Activated naive CD8-positive, alpha-beta T cell treated with anti-CD3 and anti-CD28 coated beads, Interleukin-2, amount 50 U/mL, for 16 hours (primary cell): ENCODE measurements around the gene SCRN1.
"Not testable (repeated sequence)": the region's sequence is repeated elsewhere in the genome, so short reads cannot be mapped to it uniquely, and the experiment has no call there.

Experiments used
- DNase-seq: peaks from one replicate; pipeline ENCODE4 v3.0.0-alpha.2; 2020; ENCODE audit warnings: low read depth, low spot score

SCRN1 gene

DNA sequence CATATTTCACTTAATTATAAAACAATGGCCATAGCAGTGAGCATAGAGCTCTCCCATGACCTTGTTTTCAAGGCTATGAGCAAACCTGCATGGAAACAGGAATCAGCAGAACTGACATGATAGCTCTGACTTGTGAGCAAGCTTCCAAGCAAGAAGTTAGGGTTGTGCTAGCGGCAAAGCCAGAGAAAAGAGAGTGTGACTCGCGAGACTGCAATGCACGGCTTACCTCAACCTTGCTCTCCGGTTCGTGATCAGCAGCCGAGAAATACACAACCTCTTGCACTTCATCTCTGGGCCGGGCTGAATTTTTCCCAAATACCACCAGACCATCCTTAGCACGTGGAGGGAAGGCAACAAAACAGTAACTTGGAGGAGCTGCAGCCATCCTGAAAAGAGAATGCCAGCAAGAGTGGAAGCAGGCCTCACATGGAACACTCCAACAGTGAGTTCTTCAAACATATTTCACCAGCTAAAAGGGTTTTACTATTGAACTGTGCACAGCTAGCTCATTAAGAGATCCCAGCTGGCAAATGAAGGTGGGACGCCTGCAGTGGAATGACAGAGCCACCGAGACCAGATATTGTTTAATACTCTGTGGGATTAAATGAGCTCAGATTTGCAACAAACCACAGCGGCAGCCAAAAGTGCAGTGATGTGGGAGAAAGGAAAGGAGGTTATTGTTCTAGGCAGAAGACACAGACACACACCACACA is 20.8 kb downstream of the SCRN1 start:
- DNase-seq = no peak

DNA sequence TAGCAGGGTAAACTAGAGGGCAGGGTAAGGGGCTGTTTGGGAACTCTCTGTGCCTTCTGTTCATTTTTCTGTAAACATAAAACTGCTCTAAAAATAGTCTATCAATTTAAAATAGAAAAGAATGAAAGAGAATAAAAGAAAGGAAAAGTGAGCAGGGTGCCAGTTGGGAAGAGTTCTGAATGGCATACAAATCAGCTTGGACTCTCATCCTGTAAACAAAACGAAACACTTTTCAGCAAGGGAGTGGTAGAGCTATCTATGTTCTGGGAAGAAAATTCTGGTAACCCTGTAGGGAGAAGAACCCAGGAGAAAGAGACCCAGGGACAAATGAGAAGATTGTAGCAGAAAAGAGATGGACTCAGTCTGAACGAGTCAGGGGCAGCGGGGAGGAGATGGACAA is 24.6 kb downstream of the SCRN1 start:
- no peak for DNase-seq

DNA sequence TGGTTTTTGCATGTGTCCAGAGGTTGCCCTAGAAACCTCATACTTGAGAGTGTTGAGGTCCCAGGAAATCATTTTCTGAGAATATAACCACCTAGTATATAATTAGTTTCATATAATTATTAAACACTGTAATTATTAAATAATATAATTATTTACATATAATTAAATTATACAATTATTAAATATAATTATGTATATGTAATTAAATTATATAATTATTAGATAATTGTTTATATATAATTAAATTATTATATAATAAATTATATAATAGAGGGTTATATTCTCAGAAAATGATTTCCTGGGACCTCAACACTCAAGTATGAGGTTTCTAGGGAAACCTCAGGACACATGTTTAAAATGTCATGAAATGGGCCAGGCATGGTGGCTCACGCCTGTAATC is 27.6 kb downstream of the SCRN1 start:
- DNase-seq = no peak

DNA sequence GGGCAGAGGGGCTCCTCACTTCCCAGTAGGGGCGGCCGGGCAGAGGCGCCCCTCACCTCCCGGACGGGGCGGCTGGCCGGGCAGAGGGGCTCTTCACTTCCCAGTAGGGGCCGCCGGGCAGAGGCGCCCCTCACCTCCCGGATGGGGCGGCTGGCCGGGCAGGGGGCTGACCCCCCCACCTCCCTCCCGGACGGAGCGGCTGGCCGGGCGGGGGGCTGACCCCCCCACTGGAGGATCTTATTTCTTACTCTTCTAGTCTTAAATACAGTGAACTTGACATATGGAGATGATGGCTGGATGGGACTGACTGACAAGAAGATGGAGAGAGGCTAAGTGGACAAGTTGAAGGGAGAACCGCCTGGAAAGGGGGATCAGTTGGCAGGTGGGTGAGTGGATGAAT is 28.0 kb downstream of the SCRN1 start:
- DNase-seq = not testable (repeated sequence)

DNA sequence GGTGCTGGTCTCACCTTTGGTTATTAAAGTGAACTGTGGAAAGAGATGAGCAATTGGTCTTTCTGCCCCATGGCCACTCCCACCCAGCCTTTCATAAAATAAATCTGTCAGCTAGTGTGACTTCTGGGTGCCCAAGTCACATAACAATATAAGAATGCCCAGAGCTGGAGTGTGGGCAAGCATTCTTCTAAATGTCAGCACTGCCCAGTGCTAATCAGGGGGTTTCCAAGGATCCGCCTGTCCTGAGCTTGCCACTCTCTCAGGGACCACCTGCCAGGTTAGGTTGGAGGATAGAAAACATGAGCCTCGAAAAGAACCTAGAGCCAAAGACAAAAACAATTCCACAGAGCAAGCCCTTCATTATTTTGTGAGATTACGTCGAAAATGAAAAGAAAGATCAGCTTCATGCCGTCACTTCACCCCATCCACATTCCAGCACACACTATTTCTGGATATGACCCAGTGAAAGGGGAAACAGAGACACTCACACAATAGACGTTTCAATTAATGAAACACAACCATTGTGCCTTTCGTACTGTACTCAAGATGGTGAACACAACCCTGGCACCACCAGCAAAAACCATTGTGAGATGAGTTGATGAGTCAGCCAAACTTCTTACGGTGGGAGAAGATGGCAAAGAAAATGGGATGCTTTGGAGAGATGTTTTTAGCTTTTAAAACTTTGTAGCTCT is 30.8 kb downstream of the SCRN1 start:
- no peak for DNase-seq

DNA sequence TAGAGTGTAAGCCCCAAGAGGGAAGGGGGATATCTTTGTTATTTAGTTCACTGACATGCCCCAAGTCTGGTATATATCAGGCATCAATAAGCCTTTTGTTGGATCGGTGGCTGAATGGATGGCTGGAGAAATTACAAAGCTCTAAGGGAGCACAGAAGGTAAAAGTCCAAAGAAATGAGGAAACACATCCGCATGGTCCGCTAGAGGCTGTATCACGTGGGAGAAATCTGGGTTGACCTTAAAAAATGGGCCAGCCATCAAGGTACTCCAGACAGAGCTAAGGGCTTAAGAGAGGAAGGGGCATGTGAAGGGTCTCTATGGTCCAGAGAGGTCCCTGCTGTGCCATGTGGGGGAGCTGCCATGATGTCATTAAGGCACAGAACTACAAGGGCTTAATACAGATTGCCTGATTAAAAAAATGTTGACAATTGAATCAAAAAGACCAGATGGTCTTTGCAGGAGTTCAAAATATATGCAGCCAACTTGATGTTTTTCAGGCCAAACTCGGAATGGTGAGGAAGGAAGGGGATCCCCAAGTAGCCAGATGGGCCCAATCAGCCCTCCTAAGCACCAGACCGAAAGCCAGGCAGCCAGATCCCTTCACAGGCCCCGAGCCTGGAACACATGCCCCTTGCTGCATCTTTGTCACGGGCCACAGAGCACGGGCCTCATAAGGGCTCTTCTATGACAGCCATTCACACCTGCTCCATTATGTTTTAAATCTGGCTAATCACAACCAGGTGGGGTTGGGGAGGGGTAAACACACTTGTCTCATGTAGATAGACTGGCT is 31.9 kb downstream of the SCRN1 start:
- no peak for DNase-seq

DNA sequence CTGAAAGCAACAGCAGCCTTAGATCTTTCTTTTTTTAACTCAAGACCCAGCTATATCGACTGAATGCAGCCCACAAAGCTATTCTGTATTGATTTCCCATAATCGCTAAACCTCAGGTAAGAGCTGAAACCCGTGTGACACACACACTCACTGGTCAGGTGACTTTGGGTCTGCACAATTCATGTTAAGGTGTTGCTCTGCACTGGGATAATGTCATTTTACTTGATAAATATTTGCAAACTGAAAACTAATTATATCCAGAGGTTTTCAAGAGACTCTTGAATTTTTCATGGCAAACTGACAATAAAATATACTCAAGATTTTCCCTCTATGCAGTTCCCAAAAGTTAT is 33.1 kb downstream of the SCRN1 start:
- no peak for DNase-seq

DNA sequence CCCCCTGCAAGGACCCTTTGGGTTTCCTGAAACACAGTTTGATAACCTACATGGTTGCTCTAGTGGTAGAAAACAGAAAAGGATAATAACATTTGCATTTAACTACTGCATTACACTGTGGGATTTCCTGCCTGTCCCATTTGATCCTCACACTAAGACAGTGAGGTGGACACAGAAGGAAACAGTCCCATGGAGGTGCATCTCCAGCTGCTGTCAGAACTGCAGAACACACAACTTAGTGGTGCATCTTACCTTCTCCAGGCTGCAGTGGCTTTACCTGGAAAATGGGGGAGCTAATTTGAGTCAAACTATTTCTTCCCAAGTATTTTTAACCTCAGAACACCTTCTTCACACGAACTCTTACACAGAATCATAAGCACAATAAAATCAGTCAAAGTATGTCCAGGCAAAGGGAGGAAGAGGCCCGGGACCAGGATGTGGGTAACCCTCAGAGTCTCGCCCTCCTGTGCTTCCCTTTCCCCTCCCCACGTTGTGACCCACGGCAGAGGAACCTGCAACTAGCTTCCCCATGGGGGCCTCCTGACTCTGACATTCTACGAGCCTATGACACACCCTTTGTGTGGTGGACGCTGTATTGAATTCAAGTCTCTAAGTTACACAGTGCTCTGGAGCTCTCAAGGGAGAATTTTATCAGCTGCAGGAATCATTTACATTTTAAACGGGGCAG is 33.7 kb downstream of the SCRN1 start:
- DNase-seq = no peak

DNA sequence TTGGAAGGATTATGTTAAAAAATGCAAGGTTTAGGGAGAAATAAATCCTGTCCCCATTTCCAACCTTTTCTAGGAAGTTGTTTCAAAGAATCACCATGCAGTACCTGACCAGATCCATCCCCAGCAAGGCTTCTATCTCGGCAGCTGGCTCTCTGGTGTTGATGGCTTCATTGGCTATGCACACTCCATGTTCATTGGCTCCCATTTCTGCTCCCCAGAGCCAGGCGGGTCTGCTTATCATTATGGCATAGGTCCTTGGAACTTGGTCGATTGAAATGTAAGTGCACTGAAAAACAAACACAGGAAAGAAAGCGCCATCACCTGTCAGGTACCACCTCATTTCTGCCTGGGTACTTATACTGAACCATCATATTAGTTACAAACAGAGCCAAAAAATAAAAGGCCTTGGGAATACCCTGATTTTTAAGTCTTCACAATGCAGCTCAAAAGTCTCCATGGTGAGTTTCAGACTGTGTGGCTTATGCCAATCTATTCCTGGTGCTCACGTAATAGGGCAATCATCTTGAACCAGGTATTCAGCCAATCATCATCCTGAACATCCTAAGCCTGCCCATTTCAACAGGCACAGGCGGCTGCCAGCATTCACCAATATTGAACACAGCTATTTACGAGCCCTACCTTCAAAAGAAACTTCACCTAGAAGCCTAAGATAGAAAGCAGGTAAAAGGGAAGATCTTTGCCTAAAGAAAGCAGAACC is 34.4 kb downstream of the SCRN1 start:
- DNase-seq = no peak

DNA sequence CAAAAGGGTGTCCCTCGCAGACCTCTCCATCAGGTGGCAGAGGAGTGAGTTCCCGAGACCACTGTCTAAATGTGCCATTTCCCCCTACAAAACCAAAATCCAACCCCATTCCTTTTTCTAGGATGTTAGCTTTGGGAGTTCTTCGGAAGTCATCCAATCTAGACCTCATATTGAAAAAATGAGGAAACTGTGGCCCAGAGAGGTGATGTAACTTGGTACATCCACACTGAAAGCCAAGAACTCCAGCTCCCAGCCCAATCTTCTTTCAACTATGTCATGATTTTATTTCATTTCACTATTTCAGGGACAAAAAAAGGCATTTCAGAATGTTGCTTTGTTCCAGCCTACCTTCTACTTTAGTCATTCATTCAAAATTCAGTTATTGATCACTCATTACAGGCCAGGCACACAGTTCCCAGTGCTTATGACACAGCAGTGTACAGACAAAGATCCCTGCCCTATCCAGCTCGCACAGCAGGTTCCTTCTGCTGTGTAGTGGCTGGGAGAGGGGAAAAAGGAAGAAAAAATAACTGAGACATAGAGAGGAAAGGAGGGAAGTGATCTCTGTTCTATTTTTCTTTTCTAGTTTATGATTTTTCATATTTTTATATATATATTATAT is 35.8 kb downstream of the SCRN1 start:
- no peak for DNase-seq

DNA sequence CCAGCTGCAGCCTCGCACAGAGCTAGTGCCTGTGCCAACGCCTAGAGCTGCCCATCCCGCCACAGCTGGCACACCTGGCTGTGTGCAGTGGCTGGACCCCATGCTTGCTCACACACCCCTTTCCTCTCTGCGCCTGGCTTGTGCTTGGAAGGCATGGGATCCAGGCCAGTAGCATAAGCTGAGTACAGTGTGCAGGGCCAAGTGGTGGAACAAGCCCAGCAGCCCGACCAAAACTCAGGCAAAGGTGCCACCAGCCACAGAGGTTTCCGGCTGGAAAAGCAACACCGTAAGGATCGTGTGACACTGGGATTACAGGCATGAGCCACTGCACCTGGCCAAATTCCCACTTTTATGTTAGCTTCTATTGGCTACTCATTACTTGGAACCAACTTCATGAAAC is 38.4 kb downstream of the SCRN1 start:
- no peak for DNase-seq

DNA sequence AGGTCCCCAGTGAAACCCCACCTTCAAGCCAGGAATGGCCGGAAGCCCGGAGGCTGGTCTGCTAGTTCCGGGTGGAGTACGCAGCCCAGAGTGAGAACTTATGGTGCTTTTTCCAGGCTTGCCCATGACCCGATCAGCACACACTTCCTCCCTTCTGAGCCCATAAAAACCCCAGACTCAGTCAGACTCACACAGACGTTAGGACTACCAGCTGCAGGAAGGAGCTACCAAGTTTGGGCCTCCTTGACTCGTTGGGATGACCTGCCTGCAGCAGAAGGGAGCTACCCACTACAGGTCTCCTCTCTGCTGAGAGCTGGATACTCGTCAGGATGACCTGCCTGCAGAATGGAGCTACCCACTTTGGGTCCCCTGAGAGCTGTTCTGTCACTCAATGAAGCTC is 39.1 kb downstream of the SCRN1 start:
- no peak for DNase-seq

DNA sequence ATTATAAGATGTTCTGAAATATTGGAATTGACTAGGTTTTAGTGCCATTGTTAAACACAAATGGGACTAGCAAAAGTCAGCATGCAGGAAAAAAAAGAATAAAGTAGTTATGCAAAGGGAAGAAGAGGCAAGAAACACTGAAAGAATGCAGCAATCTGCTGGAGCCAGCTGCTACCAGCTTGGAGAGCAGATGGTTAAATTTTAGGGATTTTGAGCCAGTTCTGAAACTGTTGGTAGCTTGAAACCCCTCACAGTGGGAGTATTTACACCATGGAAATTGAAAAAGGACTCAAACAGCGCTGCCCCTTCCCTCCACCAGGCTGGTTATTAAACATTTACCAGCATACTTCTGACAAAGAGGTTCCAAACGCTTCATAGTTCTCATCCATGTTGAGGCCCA is 41.0 kb downstream of the SCRN1 start:
- DNase-seq = no peak

DNA sequence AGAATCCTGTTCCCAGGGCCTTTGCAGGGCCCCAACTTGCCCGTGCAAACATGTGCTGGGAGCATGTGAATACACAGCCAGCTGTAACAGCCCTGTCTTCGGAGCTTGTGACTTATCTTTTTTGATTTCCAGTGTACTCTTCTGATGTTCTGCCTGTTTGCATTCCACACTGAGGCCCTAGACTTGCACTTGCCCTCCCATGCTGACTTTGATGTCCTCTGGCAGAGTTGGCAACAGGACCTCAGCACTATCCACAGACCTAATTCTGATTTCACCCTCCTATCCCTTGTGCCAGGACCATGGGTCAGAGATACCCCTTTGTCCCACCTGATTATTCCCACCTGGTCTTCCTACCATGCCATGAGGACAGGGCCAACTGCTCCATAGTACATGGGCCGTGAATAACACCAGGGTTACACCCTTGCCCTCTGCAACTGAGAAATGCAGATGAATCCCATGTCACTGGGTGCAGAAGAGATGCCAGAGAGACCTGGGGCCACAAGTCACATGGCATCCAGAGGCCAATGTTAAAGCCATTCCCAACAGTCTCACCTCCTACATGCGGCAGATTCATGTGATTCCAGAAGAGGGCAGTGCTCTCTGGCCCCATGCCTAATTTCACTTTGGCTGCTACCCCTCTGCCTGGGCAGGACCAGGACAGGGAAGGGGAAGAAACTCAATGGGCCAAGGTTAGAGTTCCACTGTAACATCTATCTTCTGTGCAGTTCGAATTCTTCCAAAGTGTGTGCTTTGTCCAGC is 43.0 kb downstream of the SCRN1 start:
- no peak for DNase-seq

DNA sequence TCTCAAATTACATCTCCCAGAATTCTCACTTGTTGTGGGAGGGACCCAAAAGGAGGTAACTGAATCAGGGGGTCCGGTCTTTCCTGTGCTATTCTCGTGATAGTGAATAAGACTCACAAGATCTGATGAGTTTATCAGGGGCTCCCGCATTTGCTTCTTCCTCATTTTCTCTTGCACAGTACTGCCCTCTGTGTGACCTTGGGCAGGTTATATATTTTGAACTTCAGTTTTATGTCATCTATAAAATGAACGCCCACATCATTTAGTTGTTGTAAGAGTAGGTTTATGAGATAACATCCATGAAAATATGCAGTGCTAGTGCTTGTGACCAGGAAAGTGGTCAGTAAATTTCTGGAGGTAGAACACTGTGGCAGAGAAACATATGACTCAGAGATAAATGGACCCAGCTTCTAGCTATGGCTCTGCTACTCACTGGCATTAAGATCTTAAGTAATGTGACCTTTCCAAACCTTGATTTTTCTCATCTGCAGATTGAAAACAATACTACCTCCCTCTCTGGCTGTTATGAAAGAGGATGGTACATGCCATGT is 44.3 kb downstream of the SCRN1 start:
- DNase-seq = no peak

DNA sequence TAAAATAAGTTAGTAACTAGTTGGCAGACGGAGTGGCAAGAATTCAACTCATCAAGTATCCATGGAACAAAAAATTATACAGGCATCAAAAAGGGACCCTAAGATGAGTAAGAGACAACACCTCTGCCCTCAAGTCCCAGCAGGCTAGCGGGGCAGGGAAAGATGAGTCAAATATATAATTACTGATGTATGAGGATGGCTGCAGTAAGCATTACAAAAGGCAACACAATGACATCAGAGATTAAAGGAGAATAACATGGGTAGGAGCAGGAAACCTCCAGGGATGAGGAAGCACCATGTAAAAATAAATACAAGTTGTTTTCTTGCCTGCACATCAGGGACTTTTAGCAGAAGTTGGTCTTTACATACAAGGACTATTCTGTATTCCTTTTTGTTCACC is 49.4 kb downstream of the SCRN1 start:
- no peak for DNase-seq

DNA sequence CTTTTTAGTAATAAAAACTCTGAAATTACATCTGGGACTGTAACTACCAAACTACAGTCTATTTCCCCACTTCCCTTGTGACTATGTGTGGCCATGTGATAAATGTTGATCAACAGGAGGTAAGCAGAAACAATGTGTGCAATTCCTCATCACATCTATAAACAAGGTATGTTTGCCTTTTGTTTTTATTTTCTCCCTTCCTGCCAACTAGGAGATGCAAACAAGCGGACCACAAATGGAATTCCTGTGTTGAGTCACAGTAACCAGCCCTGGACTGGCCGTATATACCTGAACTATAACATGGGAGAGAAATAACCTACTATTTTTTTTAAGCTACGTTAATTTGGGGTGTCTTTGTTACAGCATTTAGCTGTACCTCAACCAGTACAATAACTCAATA is 52.5 kb downstream of the SCRN1 start:
- no peak for DNase-seq

DNA sequence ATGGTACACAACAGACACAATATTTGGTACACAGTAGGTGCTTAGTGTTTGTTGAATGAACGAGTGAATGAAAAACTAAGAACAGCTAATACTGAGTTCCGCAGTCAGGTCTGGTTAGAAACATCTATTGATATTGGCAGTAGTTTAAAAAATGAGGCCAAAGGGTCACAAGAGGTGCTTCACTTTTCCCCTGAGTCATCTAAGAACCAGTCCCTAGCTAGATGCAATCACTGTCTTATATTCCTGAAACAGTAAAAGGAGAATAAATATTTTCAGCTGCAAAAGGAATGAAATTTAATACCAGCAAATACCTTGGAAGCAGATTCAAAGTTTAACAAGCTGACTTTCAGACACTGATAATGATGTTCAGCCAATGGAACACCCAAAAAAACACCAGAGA is 54.5 kb downstream of the SCRN1 start:
- DNase-seq = no peak

DNA sequence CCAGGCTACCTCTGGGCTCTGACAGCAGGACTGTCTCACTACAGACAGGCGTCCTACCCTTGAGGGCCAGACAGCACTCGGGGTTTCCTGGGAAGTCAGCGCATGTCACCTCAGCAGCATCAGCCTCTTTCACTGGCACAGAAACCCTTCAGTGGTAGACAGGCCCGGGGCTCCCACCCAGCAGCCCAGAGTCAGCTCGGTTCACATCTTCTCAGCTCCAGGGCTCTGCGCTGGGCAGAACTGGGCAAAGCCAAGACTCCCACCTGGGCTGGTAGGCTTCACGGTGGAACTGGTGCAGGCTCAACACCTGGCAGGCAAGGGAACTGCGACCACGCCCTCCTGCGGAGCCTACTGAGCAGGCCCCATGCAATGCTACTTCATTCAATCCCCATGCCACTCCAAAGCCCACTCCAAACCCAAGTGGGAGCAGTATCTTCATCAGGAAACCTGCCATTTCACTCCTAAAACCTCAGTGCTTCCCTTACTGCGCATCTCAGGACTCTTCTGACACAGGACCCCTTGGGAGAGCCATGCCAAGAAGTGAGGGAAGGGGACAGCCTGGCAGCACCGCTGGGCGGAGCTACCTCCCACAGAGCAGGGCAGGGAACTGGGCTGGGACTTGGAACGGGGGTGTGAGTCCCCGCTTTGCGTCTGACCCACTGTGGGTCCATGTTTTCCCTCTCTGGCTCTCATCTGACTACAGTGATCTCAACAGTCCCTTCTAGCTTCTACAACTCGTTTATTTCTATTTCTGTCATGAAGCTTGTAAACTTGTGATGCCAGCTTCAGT is 60.4 kb downstream of the SCRN1 start:
- no peak for DNase-seq
